GM18873 (cell line): ENCODE measurements around the gene DHRS4L2.
"Not testable (repeated sequence)": the region's sequence is repeated elsewhere in the genome, so short reads cannot be mapped to it uniquely, and the experiment has no call there.

Experiments used
- ATAC-seq: cut with Tn5 transposase; IDR thresholded peaks from one replicate; pipeline ENCODE4 v1.9.1; 2021; ENCODE audit warnings: mild to moderate bottlenecking, moderate library complexity, moderate number of reproducible peaks; ENCODE audit not compliant: unreplicated experiment, low FRiP score

DHRS4L2 gene

DNA sequence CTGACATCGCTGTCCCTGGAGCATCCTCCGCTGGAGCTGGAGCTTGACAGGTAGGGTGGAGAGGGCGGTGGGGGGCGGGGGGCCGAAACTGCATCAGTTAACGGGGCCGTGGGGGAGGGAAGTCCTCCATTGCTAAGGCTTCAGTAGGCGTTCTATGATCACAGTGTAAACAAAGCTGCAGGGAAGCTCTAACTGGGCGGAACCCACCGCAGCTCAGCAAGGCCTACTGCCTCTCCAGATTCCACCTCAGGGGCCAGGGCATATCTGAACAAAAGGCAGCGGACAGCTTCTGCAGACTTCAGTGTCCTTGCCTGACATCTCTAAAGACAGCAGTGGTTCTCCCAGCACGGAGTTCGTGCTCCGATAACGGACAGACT is 18.5 kb upstream of the DHRS4L2 start:
- not testable (repeated sequence) for ATAC-seq

DNA sequence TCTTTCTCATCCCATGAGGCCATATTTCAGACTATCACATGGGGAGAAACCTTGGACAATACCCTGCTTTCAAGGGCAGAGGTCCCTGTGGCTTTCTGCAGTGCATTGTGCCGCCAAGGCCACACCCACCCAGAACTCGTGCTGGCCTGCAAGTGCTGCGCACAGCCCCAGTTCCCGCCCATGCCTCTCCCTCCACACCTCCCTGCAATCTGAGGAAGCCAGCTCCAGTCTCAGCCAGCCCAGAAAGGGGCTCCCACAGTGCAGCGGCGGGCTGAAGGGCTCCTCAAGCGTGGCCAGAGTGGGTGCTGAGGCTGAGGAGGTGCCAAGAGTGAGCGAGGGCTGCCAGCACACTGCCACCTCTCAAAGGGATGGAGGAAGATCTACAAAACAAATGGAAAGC is 15.6 kb upstream of the DHRS4L2 start:
- not testable (repeated sequence) for ATAC-seq

DNA sequence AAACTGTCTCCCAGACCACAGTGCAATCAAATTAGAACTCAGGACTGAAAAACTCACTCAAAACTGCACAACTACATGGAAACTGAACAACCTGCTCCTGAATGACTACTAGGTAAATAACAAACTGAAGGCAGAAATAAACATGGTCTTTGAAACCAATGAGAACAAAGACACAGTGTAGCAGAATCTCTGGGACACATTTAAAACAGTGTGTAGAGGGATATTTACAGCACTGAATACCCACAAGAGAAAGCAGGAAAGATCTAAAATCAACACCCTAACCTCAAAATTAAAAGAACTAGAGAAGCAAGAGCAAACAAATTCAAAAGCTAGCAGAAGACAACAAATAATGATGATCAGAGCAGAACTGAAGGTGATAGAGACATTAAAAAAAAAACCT is 14.7 kb upstream of the DHRS4L2 start:
- not testable (repeated sequence) for ATAC-seq

DNA sequence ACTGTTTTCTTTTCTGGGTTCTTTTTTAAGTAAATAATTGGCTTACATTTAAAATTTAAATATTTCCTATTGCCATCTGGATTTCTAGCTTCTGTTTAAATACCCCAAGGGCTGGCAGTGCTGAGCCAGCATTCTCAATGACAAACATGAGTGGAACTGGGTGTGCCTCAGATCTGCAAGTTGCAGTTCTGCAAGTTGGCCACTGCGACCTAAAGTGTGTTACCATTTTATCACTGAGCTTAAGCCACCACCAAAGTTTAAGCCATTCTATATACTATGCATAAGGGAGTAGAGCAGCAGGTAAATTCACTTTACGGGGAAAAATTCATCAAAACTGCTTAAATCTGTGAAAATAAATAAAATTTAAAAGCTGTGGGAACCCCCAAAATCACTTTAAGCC is 11.5 kb upstream of the DHRS4L2 start:
- ATAC-seq, result not testable (repeated sequence)

DNA sequence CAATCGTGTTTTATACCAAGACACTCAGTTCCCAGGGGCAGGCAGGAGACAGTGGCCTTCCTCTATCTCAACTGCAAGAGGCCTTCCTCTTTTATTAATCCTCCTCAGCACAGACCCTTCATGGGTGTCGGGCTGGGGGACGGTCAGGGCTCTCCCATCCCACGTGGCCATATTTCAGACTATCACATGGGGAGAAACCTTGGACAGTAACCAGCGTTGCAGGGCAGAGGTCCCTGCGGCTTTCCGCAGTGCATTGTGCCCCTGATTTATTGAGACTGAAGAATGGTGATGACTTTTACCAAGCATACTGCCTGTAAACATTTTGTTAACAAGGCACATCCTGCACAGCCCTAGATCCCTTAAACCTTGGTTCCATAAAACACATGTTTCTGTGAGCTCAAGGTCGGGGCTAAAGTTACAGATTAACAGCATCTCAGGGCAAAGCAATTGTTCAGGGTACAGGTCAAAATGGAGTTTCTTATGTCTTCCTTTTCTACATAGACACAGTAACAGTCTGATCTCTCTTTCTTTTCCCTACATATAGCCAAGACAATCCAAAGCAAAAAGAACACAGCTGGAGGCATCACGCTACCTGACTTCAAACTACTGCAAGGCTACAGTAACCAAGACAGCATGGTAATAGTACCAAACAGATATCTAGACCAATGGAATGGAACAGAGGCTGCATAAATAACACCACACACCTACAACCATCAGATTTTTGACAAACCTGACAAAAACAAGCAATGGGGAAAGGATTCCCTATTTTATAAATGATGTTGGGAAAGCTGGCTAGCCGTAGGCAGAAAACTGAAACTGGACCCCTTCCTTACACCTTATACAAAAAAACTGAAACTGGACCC is 6.5 kb upstream of the DHRS4L2 start:
- ATAC-seq, result not testable (repeated sequence)

DNA sequence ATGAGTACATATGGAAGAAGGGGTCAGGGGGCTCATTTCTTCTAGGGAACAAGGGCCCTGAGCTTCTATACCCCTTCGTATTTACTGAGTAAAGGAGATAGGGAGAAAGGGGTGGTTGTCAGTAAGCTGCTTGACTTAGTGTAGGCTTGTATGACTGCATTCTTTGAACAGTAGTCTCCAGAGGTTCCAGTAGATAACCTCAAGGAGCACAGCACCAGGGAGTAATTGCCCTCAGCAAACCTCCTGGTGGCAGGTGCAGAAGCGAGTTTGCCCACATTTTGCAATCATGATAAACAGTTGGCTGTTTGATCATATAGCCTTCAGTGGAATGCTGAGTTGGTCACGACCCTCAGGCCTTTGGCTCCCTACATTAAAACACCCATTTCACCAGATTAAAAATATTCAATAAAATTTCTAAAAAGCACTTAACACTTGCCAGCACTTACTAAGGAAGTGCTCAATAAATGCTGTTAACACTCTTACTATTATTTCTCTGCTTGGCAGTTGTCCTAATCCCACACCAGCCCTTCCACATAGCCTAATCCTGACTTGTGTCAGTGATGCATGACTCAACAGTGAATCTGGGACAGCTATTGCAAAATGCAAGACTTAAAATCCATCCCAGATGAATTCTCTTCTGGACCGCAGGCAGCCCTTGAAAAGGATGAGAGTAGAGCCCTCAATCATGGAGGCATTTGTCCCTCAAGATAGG is 3.7 kb upstream of the DHRS4L2 start:
- ATAC-seq, result no peak

DNA sequence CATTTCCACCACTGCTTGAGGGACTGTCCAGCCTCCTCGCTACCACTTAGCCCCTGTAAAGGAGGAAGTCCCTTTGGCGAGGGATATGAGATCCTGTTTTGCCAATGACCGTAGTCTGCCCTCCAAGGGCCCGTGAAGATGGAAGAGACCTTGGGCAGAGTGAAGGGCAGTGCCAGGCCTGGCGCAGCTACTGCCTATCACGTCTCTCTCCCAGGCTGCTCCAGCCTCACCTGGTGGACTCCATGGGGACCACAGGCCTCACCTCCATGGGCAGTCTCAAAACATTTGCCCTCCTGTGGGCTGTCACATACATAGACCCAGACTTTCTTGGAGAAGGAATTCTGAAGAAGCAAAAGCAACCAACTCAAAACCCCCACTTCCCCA is 514 bp upstream of the DHRS4L2 start:
- not testable (repeated sequence) for ATAC-seq

DNA sequence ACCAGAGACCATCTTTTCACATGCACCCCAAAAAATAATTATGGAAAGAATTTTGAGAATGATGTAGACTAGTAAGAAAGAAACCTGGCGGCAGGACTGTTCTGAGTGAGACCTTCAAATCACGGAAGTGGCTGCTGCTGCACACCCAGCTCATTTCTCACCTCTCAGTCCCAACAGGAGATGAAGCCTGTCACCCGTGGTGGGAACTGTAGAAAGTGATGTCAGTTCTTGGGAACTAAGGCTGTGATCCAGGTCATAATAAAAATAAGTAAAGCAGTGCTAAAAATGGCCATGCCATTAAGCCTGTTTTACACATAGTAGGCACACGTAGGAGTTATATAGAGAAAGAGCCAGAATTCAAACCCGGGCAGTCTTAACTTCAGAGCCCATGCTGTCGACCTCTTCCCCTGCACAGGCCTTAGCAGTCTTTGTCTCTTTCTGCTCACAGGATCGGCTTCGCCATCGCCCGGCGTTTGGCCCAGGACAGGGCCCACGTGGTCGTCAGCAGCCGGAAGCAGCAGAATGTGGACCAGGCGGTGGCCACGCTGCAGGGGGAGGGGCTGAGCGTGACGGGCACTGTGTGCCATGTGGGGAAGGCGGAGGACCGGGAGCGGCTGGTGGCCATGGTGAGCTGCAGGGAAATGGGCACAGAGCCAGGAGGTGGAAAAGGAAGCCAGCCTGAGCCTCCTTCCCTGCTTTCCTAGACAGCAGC is 1.2 kb downstream of the DHRS4L2 start:
- ATAC-seq, result not testable (repeated sequence)

DNA sequence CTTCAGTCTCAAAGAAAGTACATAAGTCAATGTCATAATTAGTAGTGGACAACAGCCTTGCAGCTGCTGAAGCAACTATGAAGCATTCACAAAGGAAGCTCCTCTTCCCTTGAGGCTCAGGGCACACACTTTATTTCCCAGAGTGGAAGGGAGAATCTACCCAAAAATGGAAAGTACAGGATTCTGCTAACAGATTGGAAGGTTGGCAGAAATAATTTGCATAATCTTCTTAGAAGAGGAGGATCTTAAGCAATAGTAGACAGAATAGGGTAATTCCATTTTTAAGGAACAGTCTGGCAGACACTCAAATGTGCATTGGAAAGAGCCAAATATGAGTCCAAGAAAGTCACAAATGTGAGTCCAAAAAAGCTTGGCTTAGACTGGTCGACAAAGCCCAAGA is 2.2 kb downstream of the DHRS4L2 start:
- not testable (repeated sequence) for ATAC-seq

DNA sequence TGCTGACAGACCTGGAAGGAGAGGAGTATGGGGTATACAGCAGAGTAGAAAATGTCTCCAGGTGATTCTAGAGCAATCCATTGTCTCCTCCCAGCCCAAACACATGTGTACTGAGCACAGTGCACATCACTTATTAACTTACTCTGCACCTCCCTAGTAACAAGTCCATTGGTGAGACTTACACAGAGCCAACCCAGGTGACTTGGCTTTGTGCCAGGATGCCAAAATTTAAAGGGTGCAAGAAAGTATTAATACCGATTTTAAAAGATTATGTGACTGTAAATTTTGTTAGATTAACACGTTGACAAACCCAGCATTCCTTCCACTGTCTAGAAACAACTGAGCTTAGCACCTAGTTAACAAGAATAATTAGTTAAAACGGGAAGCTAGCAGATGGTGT is 4.3 kb downstream of the DHRS4L2 start:
- not testable (repeated sequence) for ATAC-seq

DNA sequence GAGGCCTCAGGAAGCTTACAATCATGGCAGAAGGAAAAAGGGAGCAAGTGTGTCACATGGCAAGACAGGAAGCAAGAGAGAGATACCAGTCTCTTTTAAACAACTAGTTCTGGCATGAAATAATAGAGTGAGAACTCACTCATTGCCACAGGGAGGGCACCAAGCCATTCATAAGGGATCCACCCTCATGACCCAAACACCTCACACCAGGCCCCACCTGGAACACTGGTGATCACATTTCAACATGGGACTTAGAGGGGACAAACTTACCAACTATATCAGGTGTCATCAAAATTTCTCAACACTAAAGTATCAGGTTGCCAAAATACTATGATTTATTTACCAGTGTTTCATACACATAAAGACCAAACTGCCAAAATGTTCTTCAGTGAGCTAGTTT is 7.3 kb downstream of the DHRS4L2 start:
- not testable (repeated sequence) for ATAC-seq

DNA sequence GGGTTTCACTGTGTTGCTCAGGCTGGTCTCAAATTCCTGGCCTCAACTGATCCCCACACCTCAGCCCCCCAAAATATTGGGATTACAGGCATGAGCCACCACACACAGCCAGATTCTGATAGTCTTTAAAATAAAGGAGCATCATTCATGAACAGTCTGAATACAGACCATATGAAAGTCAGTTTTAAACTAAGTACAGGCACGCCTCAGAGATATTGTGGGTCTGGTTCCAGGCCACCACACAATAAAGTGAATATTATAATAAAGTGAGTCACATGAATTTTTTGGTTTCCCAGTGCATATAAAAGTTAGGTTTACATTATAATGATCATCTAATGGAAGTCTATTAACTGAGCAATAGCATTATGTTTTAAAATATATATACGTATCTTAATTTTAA is 8.1 kb downstream of the DHRS4L2 start:
- not testable (repeated sequence) for ATAC-seq

DNA sequence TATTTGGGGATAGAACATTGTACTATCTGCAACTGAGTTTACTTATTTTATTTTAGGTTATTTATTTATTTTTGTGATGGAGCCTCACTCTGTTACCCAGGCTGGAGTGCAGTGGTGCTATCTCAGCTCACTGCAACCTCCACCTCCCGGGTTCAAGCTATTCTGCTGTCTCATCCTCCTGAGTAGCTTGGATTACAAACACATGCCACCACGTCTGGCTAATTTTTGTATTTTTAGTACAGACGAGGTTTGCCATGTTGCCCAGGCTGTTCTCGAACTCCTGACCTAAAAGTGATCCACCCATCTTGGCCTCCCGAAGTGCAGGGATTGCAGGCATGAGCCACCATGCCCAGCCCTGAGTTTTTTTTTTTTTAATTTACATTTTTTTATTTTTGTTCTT is 10.9 kb downstream of the DHRS4L2 start:
- not testable (repeated sequence) for ATAC-seq

DNA sequence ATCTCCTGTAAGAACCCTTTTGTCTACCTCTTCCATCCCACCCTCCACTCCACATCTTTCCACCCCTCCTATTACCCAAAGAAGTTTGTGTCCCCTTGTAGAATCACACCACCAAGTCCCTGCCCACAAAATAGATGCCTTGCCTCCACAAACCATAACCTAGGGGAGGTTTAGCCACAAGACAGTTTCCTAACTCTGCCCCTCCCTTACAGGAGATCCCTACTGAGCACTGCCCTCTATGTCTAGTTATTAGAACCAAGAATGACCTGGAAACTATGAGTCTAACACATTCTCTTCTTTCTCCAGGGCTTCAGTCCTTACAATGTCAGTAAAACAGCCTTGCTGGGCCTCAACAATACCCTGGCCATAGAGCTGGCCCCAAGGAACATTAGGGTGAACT is 12.3 kb downstream of the DHRS4L2 start:
- not testable (repeated sequence) for ATAC-seq

DNA sequence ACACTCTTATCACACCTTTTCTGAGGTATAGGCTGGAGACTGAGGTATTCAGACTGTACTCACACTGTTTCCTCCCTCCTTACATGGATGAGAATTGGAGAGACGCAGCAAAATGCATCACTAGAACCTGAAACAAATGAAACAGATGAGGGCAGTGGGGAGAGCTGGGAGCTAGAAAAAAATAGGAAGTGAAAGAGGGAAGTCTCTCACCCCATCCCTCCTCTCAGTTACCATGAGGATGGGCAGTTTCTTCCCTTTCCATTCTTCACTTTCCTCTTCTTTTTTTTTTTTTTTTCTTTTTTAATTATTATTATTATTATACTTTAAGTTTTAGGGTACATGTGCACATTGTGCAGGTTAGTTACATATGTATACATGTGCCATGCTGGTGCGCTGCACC is 12.9 kb downstream of the DHRS4L2 start:
- not testable (repeated sequence) for ATAC-seq

DNA sequence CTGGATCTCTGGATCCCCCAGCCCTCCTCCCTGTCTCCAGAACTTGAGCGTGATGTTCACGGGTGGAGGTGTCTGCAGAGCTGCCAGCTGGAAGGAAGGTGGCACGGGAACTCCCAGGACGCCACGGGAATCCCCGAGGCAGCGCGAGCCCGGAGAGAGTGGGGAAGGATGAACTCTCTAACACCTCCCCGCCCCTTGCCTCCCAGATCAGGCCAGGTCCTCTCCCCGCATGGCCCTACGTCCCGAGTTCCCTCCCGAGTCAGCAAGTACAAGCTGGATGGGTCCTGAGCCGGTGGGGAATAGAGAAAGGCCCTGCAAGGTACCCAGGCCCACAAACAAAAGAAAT is 17.7 kb downstream of the DHRS4L2 start:
- peak; percentile 16 for ATAC-seq

DNA sequence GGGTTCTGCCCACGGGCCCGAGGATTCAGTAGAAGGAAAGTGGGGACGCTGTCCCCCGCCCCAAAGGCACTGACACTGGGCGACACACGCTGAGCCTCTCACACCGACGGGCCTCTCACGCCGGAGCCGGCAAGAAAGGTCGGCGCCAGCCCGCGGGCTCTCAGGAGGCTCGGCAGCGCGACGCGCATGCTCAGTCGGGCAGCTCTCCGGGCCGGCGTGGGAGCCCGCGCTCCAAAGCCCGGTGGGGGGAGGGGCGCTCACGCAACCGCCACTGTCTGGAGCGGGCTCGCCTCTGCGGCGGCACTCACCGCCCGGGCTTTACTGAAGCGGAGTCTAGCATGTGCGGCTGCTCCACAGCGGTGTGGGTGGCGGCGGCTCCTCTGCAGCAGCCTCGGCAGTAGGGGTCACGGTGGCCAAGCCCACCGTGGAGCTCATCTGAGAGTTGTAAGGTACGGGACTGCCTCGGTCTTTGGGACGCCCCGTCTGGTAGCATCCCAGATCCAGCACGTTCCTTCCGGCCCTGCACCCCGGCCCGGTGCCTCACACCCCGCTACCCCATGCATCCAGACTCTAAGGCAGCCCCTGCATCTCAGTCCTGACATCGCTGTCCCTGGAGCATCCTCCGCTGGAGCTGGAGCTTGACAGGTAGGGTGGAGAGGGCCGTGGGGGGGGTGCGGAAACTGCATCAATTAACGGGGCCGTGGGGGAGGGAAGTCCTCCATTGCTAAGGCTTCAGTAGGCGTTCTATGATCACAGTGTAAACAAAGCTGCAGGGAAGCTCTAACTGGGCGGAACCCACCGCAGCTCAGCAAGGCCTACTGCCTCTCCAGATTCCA is 18.3 kb downstream of the DHRS4L2 start:
- ATAC-seq, result peak; percentile 62

DNA sequence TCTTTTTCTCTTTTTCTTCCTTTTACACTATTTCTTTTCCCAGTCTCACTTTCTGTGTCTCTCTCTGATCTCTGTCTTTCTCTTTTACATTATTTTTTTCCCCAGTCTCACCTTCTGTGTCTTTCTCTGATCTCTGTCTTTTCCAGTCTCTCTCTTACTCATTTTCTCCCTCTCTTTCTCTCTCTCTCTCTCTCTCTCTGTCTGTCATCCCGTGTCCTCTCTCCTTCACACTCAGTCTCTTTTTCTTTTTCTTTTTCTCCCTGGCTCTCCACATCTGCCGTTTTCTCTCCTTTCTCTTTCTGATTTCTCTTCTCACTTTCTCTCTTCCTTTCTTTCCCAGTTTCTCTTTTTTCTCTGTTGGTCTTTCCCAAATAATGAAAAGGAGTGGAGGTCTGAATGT is 22.3 kb downstream of the DHRS4L2 start:
- ATAC-seq, result no peak

DNA sequence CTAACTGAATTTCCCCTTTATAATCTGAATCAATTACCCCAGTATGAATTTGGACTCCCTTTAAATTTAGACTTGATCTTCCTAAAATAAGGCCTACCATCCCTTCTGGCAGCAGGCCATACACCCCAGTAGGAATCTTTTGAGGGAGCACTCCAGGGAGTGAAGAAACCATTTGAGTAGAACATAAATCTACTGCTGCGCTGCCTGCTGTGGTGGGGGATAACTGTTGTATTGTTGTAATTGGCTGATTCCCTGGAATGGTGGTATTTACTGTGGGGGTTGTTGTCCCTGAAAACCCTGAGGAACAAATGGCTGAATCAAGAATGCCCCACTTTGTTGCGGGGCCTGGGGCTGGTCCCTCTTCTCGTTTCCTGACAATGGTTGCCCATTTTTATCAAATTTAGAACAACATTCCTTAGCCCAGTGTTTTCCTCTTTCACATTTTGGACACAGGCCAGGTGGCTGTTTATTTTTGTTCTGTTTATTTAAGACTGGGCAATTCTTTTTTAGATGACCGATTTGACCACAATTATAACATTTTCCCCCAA is 24.1 kb downstream of the DHRS4L2 start:
- not testable (repeated sequence) for ATAC-seq
